AG08395 (cell line): Measurements from ENCODE around the gene CTDSPL.

ENCODE experiments used
- DNase-seq: peaks from one replicate; pipeline ENCODE4 v3.0.0; 2012; ENCODE audit warnings: mixed read lengths, low spot score

CTDSPL gene

GRCh38 chr3:37891227-37891626, 29.5 kb downstream of the CTDSPL start:
- no peak for DNase-seq

GRCh38 chr3:37892927-37893600, 31.4 kb downstream of the CTDSPL start:
- peak; percentile 22 for DNase-seq

GRCh38 chr3:37896827-37897226, 35.1 kb downstream of the CTDSPL start:
- no peak for DNase-seq

GRCh38 chr3:37897763-37898162, 36.1 kb downstream of the CTDSPL start:
- no peak for DNase-seq

- no peak for DNase-seq
Measured at GRCh38 chr3:37898424-37898823, 36.7 kb downstream of the CTDSPL start.

- DNase-seq: no peak
Measured at GRCh38 chr3:37899101-37899707, 37.5 kb downstream of the CTDSPL start.

GRCh38 chr3:37899711-37900306, 38.1 kb downstream of the CTDSPL start:
- DNase-seq: no peak

- no peak for DNase-seq
Measured at GRCh38 chr3:37901721-37902120, 40.0 kb downstream of the CTDSPL start.

- DNase-seq: no peak
Measured at GRCh38 chr3:37902674-37903073, 41.0 kb downstream of the CTDSPL start.

GRCh38 chr3:37903320-37903719, 41.6 kb downstream of the CTDSPL start:
- no peak for DNase-seq

- DNase-seq: no peak
Measured at GRCh38 chr3:37903734-37904133, 42.1 kb downstream of the CTDSPL start.

GRCh38 chr3:37904601-37905000, 42.9 kb downstream of the CTDSPL start:
- DNase-seq: peak; percentile 59

GRCh38 chr3:37905346-37905745, 43.7 kb downstream of the CTDSPL start:
- no peak for DNase-seq

- DNase-seq: peak; percentile 69
Measured at GRCh38 chr3:37905987-37906674, 44.5 kb downstream of the CTDSPL start.

GRCh38 chr3:37906734-37907282, 45.1 kb downstream of the CTDSPL start:
- no peak for DNase-seq

GRCh38 chr3:37907371-37907770, 45.7 kb downstream of the CTDSPL start:
- DNase-seq: no peak

- no peak for DNase-seq
Measured at GRCh38 chr3:37907906-37908305, 46.2 kb downstream of the CTDSPL start.

- DNase-seq: no peak
Measured at GRCh38 chr3:37909067-37909911, 47.6 kb downstream of the CTDSPL start.

GRCh38 chr3:37910671-37911400, 49.2 kb downstream of the CTDSPL start:
- DNase-seq: no peak

- DNase-seq: no peak
Measured at GRCh38 chr3:37912052-37912733, 50.5 kb downstream of the CTDSPL start.
